GM13976 (cell line): Measurements from ENCODE around the gene LYZL1.
"Not testable (repeated sequence)": the region's sequence is repeated elsewhere in the genome, so short reads cannot be mapped to it uniquely, and the experiment has no call there.

ENCODE experiments used
- DNase-seq: peaks from one replicate; pipeline ENCODE4 v3.0.0; 2012; ENCODE audit warnings: low spot score
- in situ Hi-C: fragments of 300-500 bp; cut with MboI; formaldehyde crosslinking; loops from one replicate; pipeline ENCODE4 v1.12.0; 2022; ENCODE audit warnings: low sequenced_read_pairs, mixed read lengths, inconsistent platforms; ENCODE audit not compliant: unreplicated experiment
- TF ChIP-seq, protein P1 (sequence below): IDR thresholded peaks from 2 replicates; pipeline ENCODE4 v1.5.1; 2012; ENCODE audit warnings: borderline replicate concordance, mild to moderate bottlenecking; ENCODE audit not compliant: insufficient read depth; ENCODE audit errors: extremely low read depth, missing control alignments, control extremely low read depth

LYZL1 gene

DNA sequence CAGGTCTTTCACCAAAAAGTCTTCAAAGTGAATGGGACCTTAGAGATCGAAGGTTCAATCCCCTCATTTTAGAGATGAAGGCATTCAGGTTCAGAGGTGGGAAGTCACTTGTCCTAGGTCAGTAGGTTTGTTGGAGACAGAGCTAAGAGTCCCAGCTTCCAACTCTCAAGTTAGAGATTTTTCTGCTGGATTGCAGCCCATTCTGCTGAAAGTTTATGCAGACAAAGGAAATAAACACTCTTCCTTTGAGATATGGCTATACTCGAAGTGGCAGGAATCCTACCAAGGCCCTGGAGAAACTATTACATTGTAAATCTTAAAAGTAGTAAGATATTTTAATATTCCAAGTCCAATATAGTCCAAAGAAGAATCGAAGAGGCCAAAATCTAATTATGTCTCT lies 64.4 kb downstream of the LYZL1 start:
- in situ Hi-C loops, result no loop called here
- TF ChIP-seq, protein P1, sequence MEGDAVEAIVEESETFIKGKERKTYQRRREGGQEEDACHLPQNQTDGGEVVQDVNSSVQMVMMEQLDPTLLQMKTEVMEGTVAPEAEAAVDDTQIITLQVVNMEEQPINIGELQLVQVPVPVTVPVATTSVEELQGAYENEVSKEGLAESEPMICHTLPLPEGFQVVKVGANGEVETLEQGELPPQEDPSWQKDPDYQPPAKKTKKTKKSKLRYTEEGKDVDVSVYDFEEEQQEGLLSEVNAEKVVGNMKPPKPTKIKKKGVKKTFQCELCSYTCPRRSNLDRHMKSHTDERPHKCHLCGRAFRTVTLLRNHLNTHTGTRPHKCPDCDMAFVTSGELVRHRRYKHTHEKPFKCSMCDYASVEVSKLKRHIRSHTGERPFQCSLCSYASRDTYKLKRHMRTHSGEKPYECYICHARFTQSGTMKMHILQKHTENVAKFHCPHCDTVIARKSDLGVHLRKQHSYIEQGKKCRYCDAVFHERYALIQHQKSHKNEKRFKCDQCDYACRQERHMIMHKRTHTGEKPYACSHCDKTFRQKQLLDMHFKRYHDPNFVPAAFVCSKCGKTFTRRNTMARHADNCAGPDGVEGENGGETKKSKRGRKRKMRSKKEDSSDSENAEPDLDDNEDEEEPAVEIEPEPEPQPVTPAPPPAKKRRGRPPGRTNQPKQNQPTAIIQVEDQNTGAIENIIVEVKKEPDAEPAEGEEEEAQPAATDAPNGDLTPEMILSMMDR, result no peak
- no peak for DNase-seq

DNA sequence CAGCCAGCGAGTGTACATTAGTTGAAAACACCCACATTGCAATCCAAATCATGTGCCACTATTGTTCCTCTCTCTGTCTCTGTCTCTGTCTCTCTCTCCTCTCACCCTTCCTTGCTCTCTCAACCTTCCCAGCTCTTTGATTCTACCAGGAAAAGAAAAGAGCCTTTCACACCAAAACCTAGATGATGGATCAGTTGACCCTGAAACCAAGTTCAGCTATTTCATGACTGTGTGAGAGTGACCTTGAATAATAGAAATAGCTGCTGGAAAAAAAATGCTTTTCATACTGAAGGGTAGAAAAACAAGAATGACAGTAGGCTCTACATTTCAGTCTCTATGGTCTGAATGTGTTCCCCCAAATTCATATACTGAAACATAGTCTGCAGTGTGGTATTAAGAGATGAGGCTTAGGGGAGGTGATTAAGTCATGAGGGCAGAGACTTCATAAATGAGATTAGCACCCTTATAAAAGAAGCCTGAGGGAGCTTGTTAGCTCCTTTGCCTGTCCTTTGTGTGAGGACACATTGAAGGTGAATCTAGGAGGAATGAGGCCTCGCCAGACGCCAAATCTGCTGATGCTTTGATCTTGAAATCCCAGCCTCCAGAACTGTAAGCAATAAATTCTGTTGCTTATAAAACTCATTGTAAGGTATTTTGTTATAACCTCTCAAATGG lies 65.2 kb downstream of the LYZL1 start:
- in situ Hi-C loops, result no loop called here
- TF ChIP-seq, protein P1, result no peak
- DNase-seq, result no peak

DNA sequence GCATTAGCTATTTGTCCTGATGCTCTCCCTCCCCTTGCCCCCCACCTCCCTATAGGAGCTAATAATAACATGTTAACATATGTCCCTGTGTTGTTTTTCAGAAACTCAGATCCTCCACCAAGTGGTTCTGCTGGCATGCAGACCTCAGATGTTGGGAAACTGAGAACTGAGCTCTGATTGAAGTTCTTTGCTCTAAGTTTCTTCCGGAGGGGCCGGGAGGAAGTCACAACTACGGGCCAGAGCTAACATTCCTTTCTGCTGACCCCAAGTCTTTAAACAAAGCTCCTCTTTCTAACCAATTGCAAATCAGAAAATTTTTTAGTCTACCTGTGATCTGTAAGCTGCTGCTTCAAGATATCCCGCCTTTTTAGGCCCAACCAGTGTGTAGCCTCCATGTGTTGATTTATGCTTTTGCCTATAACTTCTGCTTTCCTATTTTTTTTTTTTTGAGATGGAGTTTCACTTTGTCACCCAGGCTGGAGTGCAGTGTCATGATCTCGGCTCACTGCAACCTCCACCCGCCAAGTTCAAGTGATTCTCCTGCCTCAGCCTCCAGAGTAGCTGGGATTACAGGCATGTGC lies 66.6 kb downstream of the LYZL1 start:
- DNase-seq, result no peak
- in situ Hi-C loops, result no loop called here
- TF ChIP-seq, protein P1, result no peak

DNA sequence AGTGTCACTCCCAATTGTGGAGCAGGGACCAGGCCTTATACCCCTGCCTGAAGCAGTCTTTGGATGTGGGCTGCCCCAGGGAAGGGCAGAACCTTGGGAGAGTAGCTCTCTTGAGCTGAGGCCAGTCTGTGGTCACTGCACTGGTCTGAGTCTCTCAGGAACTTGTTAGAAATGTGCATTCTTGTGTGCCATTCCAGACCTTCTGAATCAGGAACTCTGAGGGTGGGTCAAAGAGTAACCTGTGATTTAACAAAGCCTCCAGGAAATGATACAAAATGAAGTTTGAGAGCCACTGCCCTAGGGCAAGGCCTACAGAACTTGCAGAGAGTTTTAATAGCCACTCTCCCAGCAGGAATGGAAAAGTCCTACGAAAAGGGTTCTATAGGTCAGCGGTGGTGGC lies 68.1 kb downstream of the LYZL1 start:
- in situ Hi-C loops, result no loop called here
- TF ChIP-seq, protein P1, result no peak
- DNase-seq, result no peak

DNA sequence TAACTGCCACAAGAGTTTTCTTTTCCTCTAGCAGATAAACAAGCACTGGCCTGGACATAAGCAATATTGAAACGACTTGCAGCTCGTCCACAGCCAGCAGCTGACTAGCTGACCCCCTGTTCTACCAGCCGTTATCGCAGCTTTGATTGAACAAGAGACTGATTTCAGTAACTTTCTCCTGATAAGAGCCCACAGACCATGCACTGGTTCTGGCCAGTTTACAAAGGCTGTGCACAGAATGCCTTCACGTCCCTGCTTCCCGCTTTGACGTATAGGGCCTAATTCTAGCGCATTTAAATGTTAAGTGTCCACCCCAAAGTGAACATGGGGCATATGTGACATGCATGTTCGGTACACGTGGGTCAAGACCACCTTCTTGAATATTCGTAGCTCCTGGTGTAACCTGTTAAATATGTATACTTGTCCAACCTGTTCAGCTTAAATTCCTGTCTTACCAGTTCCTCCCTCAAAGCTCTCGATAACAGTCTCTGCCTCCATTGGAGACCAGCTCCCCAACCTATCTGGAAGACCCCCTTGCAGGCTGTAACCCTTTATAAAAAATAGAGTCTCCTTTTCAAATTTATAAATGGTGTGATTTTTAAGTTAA lies 69.2 kb downstream of the LYZL1 start:
- DNase-seq, result no peak
- TF ChIP-seq, protein P1, result no peak
- in situ Hi-C loops, result no loop called here

DNA sequence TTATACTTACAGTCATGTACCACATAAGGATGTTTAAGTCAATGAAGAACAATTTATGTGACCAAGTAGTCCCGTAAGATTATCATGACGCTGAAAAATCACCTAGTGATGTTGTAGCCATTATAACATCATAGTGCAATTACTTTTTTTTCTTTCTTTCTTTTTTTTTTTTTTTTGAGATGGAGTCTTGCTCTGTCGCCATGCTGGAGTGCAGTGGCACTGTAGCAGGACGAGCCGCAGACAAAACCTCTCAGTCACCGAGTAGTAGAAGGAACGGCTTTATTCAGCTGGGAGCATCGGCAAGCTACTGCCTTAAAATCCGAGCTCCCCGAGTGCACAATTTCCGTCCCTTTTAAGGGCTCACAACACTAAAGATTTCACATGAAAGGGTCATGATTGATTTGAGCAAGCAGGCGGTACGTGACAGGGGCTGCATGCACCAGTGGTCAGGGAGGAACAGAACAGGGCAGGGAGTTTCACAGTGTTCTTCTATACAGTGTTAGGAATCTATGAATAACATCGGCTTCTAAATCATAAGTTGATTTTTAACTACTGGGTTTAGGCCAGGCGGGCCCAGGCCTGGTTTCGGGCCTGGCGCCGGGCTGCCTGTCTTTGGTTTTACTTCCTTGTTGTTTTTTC lies 71.5 kb downstream of the LYZL1 start:
- DNase-seq, result not testable (repeated sequence)

More for the DNA sequence above, 71.5 kb downstream of the LYZL1 start:
- in situ Hi-C loops, result not testable (repeated sequence)
